ENCODE results near the gene C5AR2.

DNA sequence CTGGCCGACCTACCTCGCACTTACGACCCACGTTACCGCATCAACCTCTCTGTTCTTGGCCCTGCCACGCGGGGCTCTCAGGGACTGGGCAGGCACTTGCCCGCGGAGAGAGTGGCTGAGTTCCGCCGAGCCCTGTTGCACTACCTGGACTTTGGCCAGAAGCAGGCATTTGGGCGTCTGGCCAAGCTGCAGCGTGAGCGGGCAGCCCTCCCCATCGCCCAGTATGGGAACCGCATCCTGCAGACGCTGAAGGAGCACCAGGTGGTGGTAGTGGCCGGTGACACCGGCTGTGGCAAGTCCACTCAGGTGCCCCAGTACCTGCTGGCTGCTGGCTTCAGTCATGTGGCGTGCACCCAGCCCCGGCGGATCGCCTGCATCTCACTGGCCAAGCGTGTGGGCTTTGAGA, 21.3 kb downstream of the C5AR2 start:
- TF ChIP-seq, protein P1, sequence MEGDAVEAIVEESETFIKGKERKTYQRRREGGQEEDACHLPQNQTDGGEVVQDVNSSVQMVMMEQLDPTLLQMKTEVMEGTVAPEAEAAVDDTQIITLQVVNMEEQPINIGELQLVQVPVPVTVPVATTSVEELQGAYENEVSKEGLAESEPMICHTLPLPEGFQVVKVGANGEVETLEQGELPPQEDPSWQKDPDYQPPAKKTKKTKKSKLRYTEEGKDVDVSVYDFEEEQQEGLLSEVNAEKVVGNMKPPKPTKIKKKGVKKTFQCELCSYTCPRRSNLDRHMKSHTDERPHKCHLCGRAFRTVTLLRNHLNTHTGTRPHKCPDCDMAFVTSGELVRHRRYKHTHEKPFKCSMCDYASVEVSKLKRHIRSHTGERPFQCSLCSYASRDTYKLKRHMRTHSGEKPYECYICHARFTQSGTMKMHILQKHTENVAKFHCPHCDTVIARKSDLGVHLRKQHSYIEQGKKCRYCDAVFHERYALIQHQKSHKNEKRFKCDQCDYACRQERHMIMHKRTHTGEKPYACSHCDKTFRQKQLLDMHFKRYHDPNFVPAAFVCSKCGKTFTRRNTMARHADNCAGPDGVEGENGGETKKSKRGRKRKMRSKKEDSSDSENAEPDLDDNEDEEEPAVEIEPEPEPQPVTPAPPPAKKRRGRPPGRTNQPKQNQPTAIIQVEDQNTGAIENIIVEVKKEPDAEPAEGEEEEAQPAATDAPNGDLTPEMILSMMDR (conservative IDR thresholded peaks at IDR 0.05), result no peak
- TF ChIP-seq EZH2 (IDR thresholded peaks at IDR 0.05; ENCODE audit: low read depth), result no peak
